ENCODE measurements around the gene DNAJC12. TPM values are rescaled to one million over a fixed set of nuclear protein-coding genes. Genes with fewer than 3 reads are reported as not detected.

The DNAJC12 gene
- total and polyA plus RNA-seq, 2 of the 8 experiments (the other 6 are each of a cell fraction or from before 2014, with no cell fraction given): 0.86 to 4.2 TPM

DNA sequence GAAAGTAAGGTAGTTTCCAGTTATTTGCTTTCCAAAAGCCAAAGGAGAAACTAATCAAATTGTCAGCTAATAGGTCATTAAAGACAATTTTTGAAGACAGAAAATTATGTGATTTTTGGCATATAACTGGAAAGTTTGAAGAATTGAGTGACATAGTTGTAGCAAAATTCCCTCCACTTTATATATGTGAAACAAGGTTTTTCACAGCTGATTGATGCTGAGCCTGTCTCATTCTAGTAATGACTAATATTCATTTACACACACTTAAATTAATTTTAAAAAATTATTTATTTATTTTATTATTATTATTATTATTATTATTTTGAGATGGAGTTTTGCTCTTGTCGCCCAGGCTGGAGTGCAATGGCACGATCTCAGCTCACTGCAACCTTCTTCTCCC lies 30.1 kb upstream of the DNAJC12 start:
- H2AK5ac ChIP-seq (ENCODE audit: low read depth, low read length): no peak overlapping the region
- no peak overlapping the region for H3K56ac ChIP-seq (replicated peaks; ENCODE audit: insufficient read length, low read depth, low read length)
- 97% methylated on average over 2 of the region's 2 CpGs; no CpG with 5 or more reads in 1 of the 2 experiments for WGBS, 2 experiments (ENCODE audit: extremely low coverage in 1 of 2, insufficient coverage in 1 of 2, insufficient read length in 1 of 2, insufficient replicate concordance in 2 of 2, low coverage in 1 of 2, low lambda C conversion rate in 2 of 2, missing lambda C conversion rate in 1 of 2)
- DNase-seq (ENCODE audit: low read depth in 1 of 2, low spot score in 2 of 2) (no peak), FAIRE-seq (no peak)
- H4K91ac ChIP-seq (replicated peaks; ENCODE audit: insufficient read length, low read length): no peak overlapping the region
- H3K23ac ChIP-seq (ENCODE audit: insufficient read length): no peak overlapping the region
- no peak overlapping the region for H4K8ac ChIP-seq (ENCODE audit: extremely low read depth, insufficient read depth, low read length)
- no peak overlapping the region for H2AFZ ChIP-seq (ENCODE audit: low read length)
- H2BK120ac ChIP-seq (replicated peaks; ENCODE audit: low read depth, low read length): no peak overlapping the region
- no peak overlapping the region for H4K5ac ChIP-seq (ENCODE audit: insufficient read length, low read depth, low read length)
- H3K4me3 ChIP-seq (ENCODE audit: extremely low read depth in 1 of 4, insufficient read depth in 2 of 4, low read depth in 3 of 4, low read length in 4 of 4): no peak overlapping the region
- H3K23me2 ChIP-seq (ENCODE audit: low read depth, low read length): no peaks in the 10 kb centered on the region
- H3K4ac ChIP-seq (replicated peaks; ENCODE audit: insufficient read length, low read depth, low read length): no peak overlapping the region
- H3K27ac ChIP-seq (ENCODE audit: low read depth, low read length): no peak overlapping the region
- no peak overlapping the region for H3K14ac ChIP-seq (ENCODE audit: insufficient read length)
- ChIA-PET CTCF (ENCODE audit: partially characterized antibody) (interaction anchor here (0.6 to 5.0 kb wide), 5 partner anchors 12 to 721 kb away, joined by 3 to 16 read pairs (median 4); no protein-coding TSS in a partner anchor), POLR2A (ENCODE audit: partially characterized antibody) (no interaction called here)
- H3K9me3 ChIP-seq (ENCODE audit: insufficient read depth in 2 of 2, low read depth in 1 of 2, low read length in 1 of 2): no peaks in the 10 kb centered on the region
- H3K9ac ChIP-seq (replicated peaks in 1 of 4; ENCODE audit: extremely low read depth in 1 of 4, low read depth in 3 of 4, low read length in 3 of 4): no peak overlapping the region
- H3K27me3 ChIP-seq (replicated peaks in 1 of 4; ENCODE audit: control insufficient read depth in 3 of 4, extremely low read depth in 1 of 4, insufficient read depth in 3 of 4, low read length in 3 of 4): no peaks in the 10 kb centered on the region
- no peak overlapping the region for H3K18ac ChIP-seq (ENCODE audit: extremely low read depth, low read length)
- peaks cover 0 to 3% (median under 1%) of the 10 kb centered on the region in 4 experiments; a peak in 4 of 7 replicates for H3K4me1 ChIP-seq (replicated peaks in 1 of 4; ENCODE audit: control insufficient read depth in 3 of 4, insufficient read depth in 4 of 4, low read length in 3 of 4)
- no peaks in the 10 kb centered on the region for H4K20me1 ChIP-seq (replicated peaks in 1 of 2; ENCODE audit: control insufficient read depth in 1 of 2, insufficient read depth in 2 of 2, low read length in 2 of 2)
- H3K4me2 ChIP-seq (ENCODE audit: insufficient read depth in 1 of 2, low read depth in 2 of 2, low read length in 2 of 2): no peak overlapping the region
- no peak for TF ChIP-seq POU5F1 (IDR thresholded peaks at IDR 0.05; ENCODE audit: low read depth, low read length)
- no peak for TF ChIP-seq RFX5 (IDR thresholded peaks at IDR 0.05; ENCODE audit: borderline replicate concordance, low read depth, low read length)
- TF ChIP-seq, protein P1, sequence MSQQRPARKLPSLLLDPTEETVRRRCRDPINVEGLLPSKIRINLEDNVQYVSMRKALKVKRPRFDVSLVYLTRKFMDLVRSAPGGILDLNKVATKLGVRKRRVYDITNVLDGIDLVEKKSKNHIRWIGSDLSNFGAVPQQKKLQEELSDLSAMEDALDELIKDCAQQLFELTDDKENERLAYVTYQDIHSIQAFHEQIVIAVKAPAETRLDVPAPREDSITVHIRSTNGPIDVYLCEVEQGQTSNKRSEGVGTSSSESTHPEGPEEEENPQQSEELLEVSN (IDR thresholded peaks at IDR 0.05): no peak
- no peak for TF ChIP-seq GABPA (IDR thresholded peaks at IDR 0.05; ENCODE audit: borderline replicate concordance, insufficient read depth, low read length)
- no peak for TF ChIP-seq SP4 (IDR thresholded peaks at IDR 0.05; ENCODE audit: low read length)
- TF ChIP-seq TBP (IDR thresholded peaks at IDR 0.05; ENCODE audit: low read depth, low read length): no peak
- no peak for TF ChIP-seq KDM4A (IDR thresholded peaks at IDR 0.05; ENCODE audit: low read depth, low read length, severe bottlenecking)
- no peak for TF ChIP-seq CEBPB (IDR thresholded peaks at IDR 0.05; ENCODE audit: low read depth, low read length)
- TF ChIP-seq KDM1A (IDR thresholded peaks at IDR 0.05; ENCODE audit: borderline replicate concordance, low read length): no peak
- TF ChIP-seq MAFK (IDR thresholded peaks at IDR 0.05; ENCODE audit: low read depth, low read length): no peak
- no peak for TF ChIP-seq EGR1 (IDR thresholded peaks at IDR 0.05; ENCODE audit: borderline replicate concordance, low read depth, low read length)
- TF ChIP-seq CHD2 (IDR thresholded peaks at IDR 0.05; ENCODE audit: low read length): no peak
- TF ChIP-seq, protein P2, sequence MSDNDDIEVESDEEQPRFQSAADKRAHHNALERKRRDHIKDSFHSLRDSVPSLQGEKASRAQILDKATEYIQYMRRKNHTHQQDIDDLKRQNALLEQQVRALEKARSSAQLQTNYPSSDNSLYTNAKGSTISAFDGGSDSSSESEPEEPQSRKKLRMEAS (IDR thresholded peaks at IDR 0.05): no peak
- no peak for TF ChIP-seq SP2 (IDR thresholded peaks at IDR 0.05; ENCODE audit: low read length)
- no peak for TF ChIP-seq JUN (IDR thresholded peaks at IDR 0.05; ENCODE audit: low read depth, low read length)
- no peak overlapping the region for H2BK5ac ChIP-seq (ENCODE audit: low read depth, low read length)
- H2BK20ac ChIP-seq (ENCODE audit: low read length): no peak overlapping the region
- no peak overlapping the region for H2BK15ac ChIP-seq (ENCODE audit: low read length)
- H3K36me3 ChIP-seq (ENCODE audit: control insufficient read depth in 2 of 4, insufficient read depth in 4 of 4, low read length in 3 of 4): no peaks in the 10 kb centered on the region
- H3K79me2 ChIP-seq (ENCODE audit: control insufficient read depth in 1 of 2, insufficient read depth in 2 of 2, low read length in 2 of 2): no peaks in the 10 kb centered on the region
- no peaks in the 10 kb centered on the region for H3K79me1 ChIP-seq (ENCODE audit: low read depth, low read length)
- no peak overlapping the region for H2BK12ac ChIP-seq (ENCODE audit: low read depth, low read length)
